ENCODE data around the gene OR10R2. TPM values are rescaled to one million over a fixed set of nuclear protein-coding genes. Genes with fewer than 3 reads are reported as not detected.
"Not testable (repeated sequence)": the region's sequence is repeated elsewhere in the genome, so short reads cannot be mapped to it uniquely, and the experiment has no call there.

Gene OR10R2, protein sequence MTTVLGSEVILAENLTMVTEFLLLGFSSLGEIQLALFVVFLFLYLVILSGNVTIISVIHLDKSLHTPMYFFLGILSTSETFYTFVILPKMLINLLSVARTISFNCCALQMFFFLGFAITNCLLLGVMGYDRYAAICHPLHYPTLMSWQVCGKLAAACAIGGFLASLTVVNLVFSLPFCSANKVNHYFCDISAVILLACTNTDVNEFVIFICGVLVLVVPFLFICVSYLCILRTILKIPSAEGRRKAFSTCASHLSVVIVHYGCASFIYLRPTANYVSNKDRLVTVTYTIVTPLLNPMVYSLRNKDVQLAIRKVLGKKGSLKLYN
- polyA plus RNA-seq (2013) = not detected

DNA sequence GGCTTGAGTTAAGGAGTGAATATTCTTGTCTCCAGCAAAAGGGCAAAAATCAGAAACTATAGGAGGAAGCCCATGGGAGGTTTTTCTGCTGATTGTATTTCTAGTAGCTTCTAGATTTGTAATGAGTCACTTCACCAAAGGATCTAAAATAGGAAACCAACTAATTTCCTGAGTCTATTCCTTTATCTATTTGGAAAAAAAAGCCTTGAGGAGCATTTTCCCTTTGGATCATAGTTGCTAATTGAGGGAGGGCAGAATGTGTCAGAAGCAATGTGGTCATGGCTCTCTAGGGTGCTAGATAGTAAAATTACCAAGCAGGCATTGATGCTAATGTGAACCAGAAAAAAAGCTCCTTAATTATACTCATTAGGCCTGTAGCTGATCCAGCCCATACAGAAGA is at the start of gene OR10R2:
Gene OR10R2 (plus strand): TSS at position 301 of the 400 bp plus-strand sequence. CDS start 106 bp downstream, outside the sequence.
- no peak for DNase-seq
- CTCF ChIA-PET = no interaction called here
- no peak within 1 kb of the TSS for H3K27ac ChIP-seq (ENCODE audit: insufficient read depth in 1 of 2, low read depth in 1 of 2, low read length in 2 of 2, poor library complexity in 1 of 2, severe bottlenecking in 2 of 2)
- H3K4me3 ChIP-seq (ENCODE audit: control insufficient read depth in 1 of 7, extremely low read depth in 1 of 7, insufficient read depth in 4 of 7, low read depth in 2 of 7, low read length in 6 of 7) = no peak within 1 kb of the TSS
- H3K9me3 ChIP-seq (ENCODE audit: control extremely low read depth in 1 of 5, control insufficient read depth in 4 of 5, insufficient read depth in 2 of 5, low read depth in 1 of 5, low read length in 4 of 5) = no peaks in the 10 kb centered on the region
- POLR2A ChIA-PET = no interaction called here
- H3K27me3 ChIP-seq (replicated peaks in 2 of 5; ENCODE audit: control insufficient read depth in 4 of 5, insufficient read depth in 5 of 5, low read length in 4 of 5) = peaks cover 0 to 2% (median 0%) of the 10 kb centered on the region in 5 experiments
- no peaks in the 10 kb centered on the region for H3K4me1 ChIP-seq (ENCODE audit: control extremely low read depth in 1 of 4, control insufficient read depth in 4 of 4, insufficient read depth in 4 of 4, low read length in 3 of 4)
- H3K36me3 ChIP-seq (ENCODE audit: control insufficient read depth in 4 of 4, insufficient read depth in 4 of 4, low read length in 3 of 4) = no peaks in the 10 kb centered on the region

DNA sequence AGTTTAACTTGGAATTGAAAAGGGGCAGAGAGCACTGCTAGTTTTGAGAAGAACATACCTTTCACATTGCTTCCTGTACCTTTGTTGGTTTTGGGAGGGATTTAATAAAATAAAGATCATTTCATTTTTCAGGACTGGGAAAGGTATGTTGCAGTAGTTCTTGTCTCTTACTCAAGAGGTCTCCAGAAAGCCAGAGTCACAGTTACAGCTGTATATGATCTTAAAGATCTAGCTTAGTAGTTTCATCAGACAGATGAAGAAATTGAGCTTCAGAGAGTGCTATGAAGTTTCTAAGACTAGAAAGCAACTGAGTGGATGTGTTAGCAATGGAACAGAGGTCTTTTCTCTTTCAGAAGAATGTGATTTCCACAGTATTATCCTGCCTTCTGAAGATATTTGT is 47.0 kb upstream of the OR10R2 start:
- H3K9me3 ChIP-seq (ENCODE audit: control extremely low read depth in 1 of 5, control insufficient read depth in 4 of 5, insufficient read depth in 2 of 5, low read depth in 1 of 5, low read length in 4 of 5) = peaks cover 0 to 2% (median 0%) of the 10 kb centered on the region in 5 experiments
- H3K36me3 ChIP-seq (ENCODE audit: control insufficient read depth in 4 of 4, insufficient read depth in 4 of 4, low read length in 3 of 4) = no peaks in the 10 kb centered on the region
- POLR2A ChIA-PET = interaction anchor here (0.6 kb wide), 1 partner anchor 484 kb away, joined by 5 read pairs; no protein-coding TSS in a partner anchor
- no peaks in the 10 kb centered on the region for H3K4me1 ChIP-seq (ENCODE audit: control extremely low read depth in 1 of 4, control insufficient read depth in 4 of 4, insufficient read depth in 4 of 4, low read length in 3 of 4)
- no peak overlapping the region for H3K4me3 ChIP-seq (ENCODE audit: control insufficient read depth in 1 of 7, extremely low read depth in 1 of 7, insufficient read depth in 4 of 7, low read depth in 2 of 7, low read length in 6 of 7)
- H3K27me3 ChIP-seq (replicated peaks in 2 of 5; ENCODE audit: control insufficient read depth in 4 of 5, insufficient read depth in 5 of 5, low read length in 4 of 5) = peaks cover 0 to 2% (median 0%) of the 10 kb centered on the region in 5 experiments
- H3K27ac ChIP-seq (ENCODE audit: insufficient read depth in 1 of 2, low read depth in 1 of 2, low read length in 2 of 2, poor library complexity in 1 of 2, severe bottlenecking in 2 of 2) = no peak overlapping the region
- no peak for DNase-seq
- CTCF ChIA-PET = no interaction called here

DNA sequence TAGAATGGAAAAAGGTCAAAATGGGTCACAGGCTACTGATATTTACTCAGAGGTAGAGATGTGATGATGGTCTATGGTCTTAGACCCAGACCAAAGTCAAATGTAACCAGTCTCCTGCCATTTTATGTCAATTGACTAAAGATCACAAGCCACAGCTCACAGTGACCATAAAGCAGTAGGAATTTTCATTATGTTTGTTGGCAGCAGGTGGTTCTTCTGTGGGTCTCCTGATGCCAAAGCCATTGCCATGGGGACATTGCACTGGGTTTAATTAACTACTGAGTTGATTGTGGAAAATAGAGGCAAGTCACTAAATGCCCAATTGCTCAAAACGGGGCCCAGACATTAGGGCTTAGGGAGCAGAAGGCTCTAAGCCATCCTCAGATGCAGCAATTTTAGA is 45.9 kb upstream of the OR10R2 start, which contains the start of gene OR10K2:
Gene OR10K2 (minus strand): TSS at position 101 of the 400 bp plus-strand sequence. CDS start 5,371 bp downstream, outside the sequence.
- Histone ChIP-seq H3K27ac (ENCODE audit: insufficient read depth in 1 of 2, low read depth in 1 of 2, low read length in 2 of 2, poor library complexity in 1 of 2, severe bottlenecking in 2 of 2) (no peak within 1 kb of the TSS), H3K9me3 (ENCODE audit: control extremely low read depth in 1 of 5, control insufficient read depth in 4 of 5, insufficient read depth in 2 of 5, low read depth in 1 of 5, low read length in 4 of 5) (peaks cover 0 to 4% (median 0%) of the 10 kb centered on the region in 5 experiments), H3K4me3 (ENCODE audit: control insufficient read depth in 1 of 7, extremely low read depth in 1 of 7, insufficient read depth in 4 of 7, low read depth in 2 of 7, low read length in 6 of 7) (no peak within 1 kb of the TSS), H3K27me3 (replicated peaks in 2 of 5; ENCODE audit: control insufficient read depth in 4 of 5, insufficient read depth in 5 of 5, low read length in 4 of 5) (peaks cover 0 to 2% (median 0%) of the 10 kb centered on the region in 5 experiments), H3K4me1 (ENCODE audit: control extremely low read depth in 1 of 4, control insufficient read depth in 4 of 4, insufficient read depth in 4 of 4, low read length in 3 of 4) (no peaks in the 10 kb centered on the region), H3K36me3 (ENCODE audit: control insufficient read depth in 4 of 4, insufficient read depth in 4 of 4, low read length in 3 of 4) (no peaks in the 10 kb centered on the region)
- CTCF ChIA-PET = no interaction called here
- POLR2A ChIA-PET = no interaction called here
- DNase-seq = no peak
- WGBS (ENCODE audit: insufficient coverage) = 100% methylated on average over 1 of the region's 1 CpG

DNA sequence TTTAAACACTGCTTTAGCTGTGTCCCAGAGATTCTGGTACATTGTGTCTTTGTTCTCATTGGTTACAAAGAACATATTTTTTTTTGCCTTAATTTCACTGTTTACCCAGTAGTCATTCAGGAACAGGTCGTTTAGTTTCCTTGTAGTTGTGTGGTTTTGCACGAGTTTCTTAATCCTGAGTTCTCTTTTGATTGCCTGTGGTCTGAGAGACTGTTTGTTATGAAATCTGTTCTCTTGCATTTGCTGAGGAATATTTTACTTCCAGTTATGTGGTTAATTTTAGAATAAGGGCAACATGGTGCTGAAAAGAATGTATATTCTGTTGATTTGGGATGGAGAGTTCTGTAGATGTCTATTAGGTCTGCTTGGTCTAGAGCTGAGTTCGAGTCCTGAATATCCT is 41.9 kb upstream of the OR10R2 start:
- H3K27ac ChIP-seq (ENCODE audit: insufficient read depth in 1 of 2, low read depth in 1 of 2, low read length in 2 of 2, poor library complexity in 1 of 2, severe bottlenecking in 2 of 2); H3K4me3 ChIP-seq (ENCODE audit: control insufficient read depth in 1 of 7, extremely low read depth in 1 of 7, insufficient read depth in 4 of 7, low read depth in 2 of 7, low read length in 6 of 7); POLR2A ChIA-PET; H3K27me3 ChIP-seq (replicated peaks in 2 of 5; ENCODE audit: control insufficient read depth in 4 of 5, insufficient read depth in 5 of 5, low read length in 4 of 5); CTCF ChIA-PET; DNase-seq; H3K4me1 ChIP-seq (ENCODE audit: control extremely low read depth in 1 of 4, control insufficient read depth in 4 of 4, insufficient read depth in 4 of 4, low read length in 3 of 4); H3K36me3 ChIP-seq (ENCODE audit: control insufficient read depth in 4 of 4, insufficient read depth in 4 of 4, low read length in 3 of 4): not testable (repeated sequence)
- WGBS (ENCODE audit: insufficient coverage) = 100% methylated on average over 1 of the region's 3 CpGs
- H3K9me3 ChIP-seq (ENCODE audit: control extremely low read depth in 1 of 5, control insufficient read depth in 4 of 5, insufficient read depth in 2 of 5, low read depth in 1 of 5, low read length in 4 of 5) = peaks cover 0 to 16% (median 5%) of the 10 kb centered on the region in 5 experiments

DNA sequence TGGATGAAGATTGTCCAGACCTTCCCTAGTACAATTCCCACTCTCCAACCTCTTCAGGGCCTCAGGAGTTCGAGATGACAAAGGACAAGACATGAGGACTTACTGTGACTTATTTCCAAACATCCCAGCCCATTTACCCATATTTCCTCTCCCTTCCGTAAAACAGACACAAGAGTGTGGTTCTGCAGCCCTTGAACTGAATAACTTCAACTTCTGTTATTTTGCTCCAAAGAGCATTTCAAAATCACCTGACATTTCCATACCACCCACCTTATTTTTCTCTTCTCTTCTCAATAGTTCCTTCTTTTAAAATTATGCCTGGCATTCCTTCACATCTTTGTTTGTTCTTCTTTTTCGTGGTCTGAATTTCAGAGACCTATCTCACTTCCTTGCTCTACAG is 37.3 kb upstream of the OR10R2 start:
- Histone ChIP-seq H3K4me1 (ENCODE audit: control extremely low read depth in 1 of 4, control insufficient read depth in 4 of 4, insufficient read depth in 4 of 4, low read length in 3 of 4) (peaks cover 0 to 2% (median 0%) of the 10 kb centered on the region in 4 experiments), H3K36me3 (ENCODE audit: control insufficient read depth in 4 of 4, insufficient read depth in 4 of 4, low read length in 3 of 4) (no peaks in the 10 kb centered on the region), H3K27ac (ENCODE audit: insufficient read depth in 1 of 2, low read depth in 1 of 2, low read length in 2 of 2, poor library complexity in 1 of 2, severe bottlenecking in 2 of 2) (no peak overlapping the region), H3K4me3 (ENCODE audit: control insufficient read depth in 1 of 7, extremely low read depth in 1 of 7, insufficient read depth in 4 of 7, low read depth in 2 of 7, low read length in 6 of 7) (no peak overlapping the region), H3K27me3 (replicated peaks in 2 of 5; ENCODE audit: control insufficient read depth in 4 of 5, insufficient read depth in 5 of 5, low read length in 4 of 5) (no peaks in the 10 kb centered on the region), H3K9me3 (ENCODE audit: control extremely low read depth in 1 of 5, control insufficient read depth in 4 of 5, insufficient read depth in 2 of 5, low read depth in 1 of 5, low read length in 4 of 5) (peaks cover 0 to 14% (median 5%) of the 10 kb centered on the region in 5 experiments)
- 53% methylated on average over 3 of the region's 3 CpGs for WGBS (ENCODE audit: insufficient coverage)
- no peak for DNase-seq
- CTCF ChIA-PET = no interaction called here
- POLR2A ChIA-PET = no interaction called here

DNA sequence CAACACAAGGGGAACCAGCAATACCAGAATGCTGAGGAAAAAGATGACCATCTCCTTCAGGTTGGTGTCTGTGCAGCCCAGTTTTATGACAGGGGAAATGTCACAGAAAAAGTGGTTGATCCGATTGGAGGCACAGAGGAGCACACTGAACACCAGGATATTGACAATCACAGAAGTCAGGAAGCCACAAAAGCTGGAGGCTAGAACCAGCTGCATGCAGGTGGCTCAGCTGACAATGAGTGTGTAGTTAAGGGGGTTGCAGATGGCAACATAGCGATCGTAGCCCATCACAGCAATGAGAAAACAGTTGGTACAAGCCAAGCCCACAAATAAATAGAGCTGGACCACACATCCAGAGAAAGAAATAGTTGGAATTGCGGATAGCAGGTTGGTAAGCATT is 26.6 kb upstream of the OR10R2 start:
- WGBS (ENCODE audit: insufficient coverage) = 100% methylated on average over 2 of the region's 4 CpGs
- H3K36me3 ChIP-seq (ENCODE audit: control insufficient read depth in 4 of 4, insufficient read depth in 4 of 4, low read length in 3 of 4) = no peaks in the 10 kb centered on the region
- CTCF ChIA-PET = no interaction called here

DNA sequence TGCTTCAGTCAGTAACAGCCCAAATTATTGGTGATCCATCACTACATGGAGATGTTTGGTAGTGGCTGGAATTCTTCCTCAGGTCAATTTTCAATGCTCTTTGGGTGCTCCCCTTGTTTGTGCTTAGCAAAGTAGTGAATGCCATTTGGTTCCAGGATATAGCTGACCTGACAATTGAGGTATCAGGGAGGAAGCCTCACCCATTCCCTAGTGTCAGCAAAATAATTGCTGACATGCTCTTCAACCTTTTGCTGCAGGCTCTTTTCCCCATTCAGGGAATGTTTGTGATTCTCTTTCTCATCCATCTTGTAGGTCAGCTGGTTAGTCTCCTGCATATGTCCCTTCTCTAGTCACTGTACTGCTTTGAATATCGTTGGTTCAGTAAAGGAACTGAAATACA is 17.5 kb upstream of the OR10R2 start:
- ChIA-PET CTCF (no interaction called here), POLR2A (no interaction called here)
- Histone ChIP-seq H3K4me1 (ENCODE audit: control extremely low read depth in 1 of 4, control insufficient read depth in 4 of 4, insufficient read depth in 4 of 4, low read length in 3 of 4) (no peaks in the 10 kb centered on the region), H3K9me3 (ENCODE audit: control extremely low read depth in 1 of 5, control insufficient read depth in 4 of 5, insufficient read depth in 2 of 5, low read depth in 1 of 5, low read length in 4 of 5) (peaks cover 0 to 11% (median 2%) of the 10 kb centered on the region in 5 experiments), H3K4me3 (ENCODE audit: control insufficient read depth in 1 of 7, extremely low read depth in 1 of 7, insufficient read depth in 4 of 7, low read depth in 2 of 7, low read length in 6 of 7) (no peak overlapping the region), H3K27me3 (replicated peaks in 2 of 5; ENCODE audit: control insufficient read depth in 4 of 5, insufficient read depth in 5 of 5, low read length in 4 of 5) (peaks cover 0 to 1% (median 0%) of the 10 kb centered on the region in 5 experiments), H3K27ac (ENCODE audit: insufficient read depth in 1 of 2, low read depth in 1 of 2, low read length in 2 of 2, poor library complexity in 1 of 2, severe bottlenecking in 2 of 2) (no peak overlapping the region), H3K36me3 (ENCODE audit: control insufficient read depth in 4 of 4, insufficient read depth in 4 of 4, low read length in 3 of 4) (no peaks in the 10 kb centered on the region)
- 100% methylated on average over 1 of the region's 1 CpG for WGBS (ENCODE audit: insufficient coverage)
- DNase-seq = no peak

More for the DNA sequence above, 26.6 kb upstream of the OR10R2 start:
- Histone ChIP-seq H3K27me3 (replicated peaks in 2 of 5; ENCODE audit: control insufficient read depth in 4 of 5, insufficient read depth in 5 of 5, low read length in 4 of 5) (peaks cover 0 to 5% (median 0%) of the 10 kb centered on the region in 5 experiments), H3K4me3 (ENCODE audit: control insufficient read depth in 1 of 7, extremely low read depth in 1 of 7, insufficient read depth in 4 of 7, low read depth in 2 of 7, low read length in 6 of 7) (no peak overlapping the region), H3K4me1 (ENCODE audit: control extremely low read depth in 1 of 4, control insufficient read depth in 4 of 4, insufficient read depth in 4 of 4, low read length in 3 of 4) (no peaks in the 10 kb centered on the region), H3K27ac (ENCODE audit: insufficient read depth in 1 of 2, low read depth in 1 of 2, low read length in 2 of 2, poor library complexity in 1 of 2, severe bottlenecking in 2 of 2) (no peak overlapping the region), H3K9me3 (ENCODE audit: control extremely low read depth in 1 of 5, control insufficient read depth in 4 of 5, insufficient read depth in 2 of 5, low read depth in 1 of 5, low read length in 4 of 5) (no peaks in the 10 kb centered on the region)
- POLR2A ChIA-PET = no interaction called here
- DNase-seq = no peak
